Activated CD4-positive, alpha-beta T cell treated with anti-CD3 and anti-CD28 coated beads for 1 hour (primary cell): ENCODE data around the gene NDUFB2.
A peak's percentile ranks its signal among the peaks of the same experiment; 100 is the strongest.
"Not testable (repeated sequence)": the region's sequence is repeated elsewhere in the genome, so short reads cannot be mapped to it uniquely, and the experiment has no call there.

Experiments
- DNase-seq: peaks from one replicate; pipeline ENCODE4 v3.0.0-alpha.2; 2020

Gene NDUFB2

GRCh38 chr7:140696680-140697446 is at the start of gene NDUFB2:
Gene NDUFB2 (plus strand): TSS chr7:140696708. CDS start chr7:140696745, 37 bp downstream.
- no peak for DNase-seq

- no peak for DNase-seq
Measured at GRCh38 chr7:140646931-140647647, 49.4 kb upstream of the NDUFB2 start.

GRCh38 chr7:140649556-140650205 is 46.8 kb upstream of the NDUFB2 start:
- no peak for DNase-seq

- no peak for DNase-seq
Measured at GRCh38 chr7:140650367-140650766, 46.1 kb upstream of the NDUFB2 start.

- no peak for DNase-seq
Measured at GRCh38 chr7:140653319-140654108, 43.0 kb upstream of the NDUFB2 start.

- DNase-seq: no peak
Measured at GRCh38 chr7:140654109-140654387, 42.5 kb upstream of the NDUFB2 start.

- no peak for DNase-seq
Measured at GRCh38 chr7:140654661-140655060, 41.8 kb upstream of the NDUFB2 start.

- no peak for DNase-seq
Measured at GRCh38 chr7:140655511-140656408, 40.7 kb upstream of the NDUFB2 start.

GRCh38 chr7:140656548-140657515 is 39.7 kb upstream of the NDUFB2 start:
- DNase-seq: no peak

- no peak for DNase-seq
Measured at GRCh38 chr7:140657891-140658290, 38.6 kb upstream of the NDUFB2 start.

GRCh38 chr7:140659856-140660255 is 36.7 kb upstream of the NDUFB2 start:
- DNase-seq: no peak

GRCh38 chr7:140661124-140661523 is 35.4 kb upstream of the NDUFB2 start:
- no peak for DNase-seq

GRCh38 chr7:140662938-140663337 is 33.6 kb upstream of the NDUFB2 start:
- not testable (repeated sequence) for DNase-seq

- no peak for DNase-seq
Measured at GRCh38 chr7:140667476-140667875, 29.0 kb upstream of the NDUFB2 start.

GRCh38 chr7:140668641-140669040 is 27.9 kb upstream of the NDUFB2 start:
- DNase-seq: no peak

- no peak for DNase-seq
Measured at GRCh38 chr7:140669352-140669751, 27.2 kb upstream of the NDUFB2 start.

GRCh38 chr7:140669862-140670261 is 26.6 kb upstream of the NDUFB2 start:
- DNase-seq: not testable (repeated sequence)

- DNase-seq: no peak
Measured at GRCh38 chr7:140670343-140670935, 26.1 kb upstream of the NDUFB2 start.

- DNase-seq: no peak
Measured at GRCh38 chr7:140671966-140672365, 24.5 kb upstream of the NDUFB2 start.

GRCh38 chr7:140672382-140673062 is 24.0 kb upstream of the NDUFB2 start, which contains the start of gene ADCK2:
Gene ADCK2 (plus strand): TSS chr7:140672945. CDS start chr7:140673331, 386 bp downstream.
- DNase-seq: peak; percentile 34
